GM21825 (cell line): ENCODE measurements around the gene MRGPRG.
"Not testable (repeated sequence)": the region's sequence is repeated elsewhere in the genome, so short reads cannot be mapped to it uniquely, and the experiment has no call there.

Source experiments
- ATAC-seq: cut with Tn5 transposase; IDR thresholded peaks from one replicate; pipeline ENCODE4 v1.9.1; 2021; ENCODE audit warnings: mild to moderate bottlenecking, moderate library complexity; ENCODE audit not compliant: unreplicated experiment

Gene MRGPRG

GRCh38 chr11:3177931-3178330 lies 40.7 kb downstream of the MRGPRG start:
- no peak for ATAC-seq

- ATAC-seq: no peak
These were observed 42.1 kb downstream of the MRGPRG start for GRCh38 chr11:3176487-3176886.

- no peak for ATAC-seq
These were observed 43.4 kb downstream of the MRGPRG start for GRCh38 chr11:3175194-3175593.

GRCh38 chr11:3174387-3174786 lies 44.2 kb downstream of the MRGPRG start:
- ATAC-seq: no peak

GRCh38 chr11:3173795-3174194 lies 44.8 kb downstream of the MRGPRG start:
- ATAC-seq: no peak

- ATAC-seq: no peak
These were observed 46.6 kb downstream of the MRGPRG start for GRCh38 chr11:3171931-3172560.

GRCh38 chr11:3170756-3171650 lies 47.6 kb downstream of the MRGPRG start:
- no peak for ATAC-seq

- no peak for ATAC-seq
These were observed 48.4 kb downstream of the MRGPRG start for GRCh38 chr11:3170044-3170755.

GRCh38 chr11:3169255-3170043 lies 49.2 kb downstream of the MRGPRG start:
- no peak for ATAC-seq

GRCh38 chr11:3168742-3169254 lies 49.8 kb downstream of the MRGPRG start:
- ATAC-seq: not testable (repeated sequence)
